Measurements from ENCODE around the gene FAM3A. TPM values are rescaled to one million over a fixed set of nuclear protein-coding genes. Genes with fewer than 3 reads are reported as not detected.

The FAM3A gene
- total RNA-seq, 1 experiment from 2014 or later, result 15.6 TPM

- no peak overlapping the region for H3K4me2 ChIP-seq (ENCODE audit: low read length)
- no peaks in the 10 kb centered on the region for H3K9me2 ChIP-seq (ENCODE audit: insufficient read depth)
- H3K9ac ChIP-seq (ENCODE audit: low read length), result no peak overlapping the region
- ChIA-PET CTCF (no interaction called here), RAD21 (ENCODE audit: low non-redundant PET in 1 of 2, low total read pairs in 2 of 2, uncharacterized antibody in 2 of 2, unreplicated experiment in 2 of 2) (no interaction called here), POLR2A (no interaction called here)
- peaks cover 0 to 7% of the 10 kb centered on the region in 2 experiments; a peak in 1 of 4 replicates for H3K36me3 ChIP-seq (ENCODE audit: control insufficient read depth in 1 of 2, insufficient read depth in 2 of 2, low read length in 2 of 2)
- TF ChIP-seq SP1 (IDR thresholded peaks at IDR 0.05; ENCODE audit: low read depth) (no peak), ZBTB33 (IDR thresholded peaks at IDR 0.05; ENCODE audit: extremely low read depth, insufficient replicate concordance, low read length) (no peak), EZH2phosphoT487 (IDR thresholded peaks at IDR 0.05; ENCODE audit: borderline replicate concordance) (no peak), EZH2 (IDR thresholded peaks at IDR 0.05) (no peak), POLR2A (IDR thresholded peaks at IDR 0.05; ENCODE audit: borderline replicate concordance, extremely low read depth, insufficient read depth, insufficient read length) (no peak), REST (IDR thresholded peaks at IDR 0.05; ENCODE audit: low read depth) (no peak), RAD21 (IDR thresholded peaks at IDR 0.05; ENCODE audit: low read depth) (no peak), YY1 (IDR thresholded peaks at IDR 0.05; ENCODE audit: extremely low read depth, insufficient replicate concordance, low read depth, low read length) (no peak), JUND (IDR thresholded peaks at IDR 0.05) (no peak)
- no peaks in the 10 kb centered on the region for H3K9me3 ChIP-seq (ENCODE audit: control insufficient read depth in 1 of 2, insufficient read depth in 1 of 2, low read depth in 1 of 2, low read length in 2 of 2)
- intact Hi-C loops (cut with micrococcal nuclease), result no loop called here
- no peaks in the 10 kb centered on the region for H3K27me3 ChIP-seq (ENCODE audit: insufficient read depth, low read length)
- peaks cover 6 to 8% of the 10 kb centered on the region in 2 experiments; a peak in 3 of 4 replicates for H3K4me1 ChIP-seq (ENCODE audit: control insufficient read depth in 1 of 2, insufficient read depth in 2 of 2, low read length in 2 of 2)
- ATAC-seq (no peak), DNase-seq (ENCODE audit: low read depth, low spot score) (no peak)
- no peak overlapping the region for H2AFZ ChIP-seq (ENCODE audit: low read depth, low read length, poor library complexity, severe bottlenecking)
- H4K20me1 ChIP-seq (ENCODE audit: insufficient read depth), result no peaks in the 10 kb centered on the region
- H3K79me2 ChIP-seq (ENCODE audit: insufficient read depth, low read length), result peaks cover 60% of the 10 kb centered on the region
- no TSS peak for BruUV-seq (replicated peaks)
- H3K27ac ChIP-seq (ENCODE audit: low read depth, low read length), result no peak overlapping the region
- H3K4me3 ChIP-seq (replicated peaks in 1 of 2; ENCODE audit: low read depth in 1 of 2, low read length in 2 of 2), result no peak overlapping the region
These were observed 33.7 kb upstream of the FAM3A start for GRCh38 chrX:154549766-154550165.
